BLaER1 (cell line): Measurements from ENCODE around the gene DRG1.
"Not testable (repeated sequence)": the region's sequence is repeated elsewhere in the genome, so short reads cannot be mapped to it uniquely, and the experiment has no call there.

Experiments used
- H3K27ac ChIP-seq: shearing (Covaris generic); formaldehyde crosslinking; 2 replicates; pipeline ENCODE4 v1.8.1; 2022
- H3K27me3 ChIP-seq: shearing (Covaris generic); formaldehyde crosslinking; 2 replicates; pipeline ENCODE4 v1.8.1; 2022
- H3K36me3 ChIP-seq: shearing (Covaris generic); formaldehyde crosslinking; 2 replicates; pipeline ENCODE4 v1.8.1; 2022
- H3K4me1 ChIP-seq: shearing (Covaris generic); formaldehyde crosslinking; 2 replicates; pipeline ENCODE4 v1.8.1; 2022
- H3K4me2 ChIP-seq: shearing (Covaris generic); formaldehyde crosslinking; 2 replicates; pipeline ENCODE4 v1.8.1; 2022
- H3K4me3 ChIP-seq: shearing (Covaris generic); formaldehyde crosslinking; 2 replicates; pipeline ENCODE4 v1.8.1; 2022
- H3K9ac ChIP-seq: shearing (Covaris generic); formaldehyde crosslinking; 2 replicates; pipeline ENCODE4 v1.8.1; 2022
- H3K9me3 ChIP-seq: shearing (Covaris generic); formaldehyde crosslinking; 2 replicates; pipeline ENCODE4 v1.8.1; 2022
- H4K20me1 ChIP-seq: shearing (Covaris generic); formaldehyde crosslinking; 2 replicates; pipeline ENCODE4 v1.8.1; 2022
- Cebpa-rat ChIP-seq: shearing (Covaris generic); IDR thresholded peaks from 2 replicates; pipeline ENCODE4 v1.8.1; 2022

The DRG1 gene

GRCh38 chr22:31465307-31465706 is 65.9 kb downstream of the DRG1 start:
- peaks cover 97% of the 10 kb centered on the region for H3K36me3 ChIP-seq
- H3K27ac ChIP-seq: no peak overlapping the region
- TF ChIP-seq Cebpa-rat: no peak
- no peak overlapping the region for H3K4me3 ChIP-seq
- H4K20me1 ChIP-seq: peaks cover 38% of the 10 kb centered on the region
- H3K27me3 ChIP-seq: no peaks in the 10 kb centered on the region
- no peak overlapping the region for H3K4me2 ChIP-seq
- H3K9me3 ChIP-seq: no peaks in the 10 kb centered on the region
- no peaks in the 10 kb centered on the region for H3K4me1 ChIP-seq
- H3K9ac ChIP-seq: no peak overlapping the region

GRCh38 chr22:31474743-31475142 is 75.3 kb downstream of the DRG1 start:
- no peaks in the 10 kb centered on the region for H3K9me3 ChIP-seq
- H3K27me3 ChIP-seq: no peaks in the 10 kb centered on the region
- no peak for TF ChIP-seq Cebpa-rat
- H3K36me3 ChIP-seq: peaks cover 88% of the 10 kb centered on the region
- H4K20me1 ChIP-seq: peaks cover 78% of the 10 kb centered on the region
- H3K27ac ChIP-seq: no peak overlapping the region
- no peaks in the 10 kb centered on the region for H3K4me1 ChIP-seq
- H3K4me2 ChIP-seq: no peak overlapping the region
- no peak overlapping the region for H3K9ac ChIP-seq
- H3K4me3 ChIP-seq: no peak overlapping the region

- H3K27me3 ChIP-seq: no peaks in the 10 kb centered on the region
- H3K4me1 ChIP-seq: no peaks in the 10 kb centered on the region
- H4K20me1 ChIP-seq: peaks cover 88% of the 10 kb centered on the region
- H3K9ac ChIP-seq: no peak overlapping the region
- no peak overlapping the region for H3K27ac ChIP-seq
- H3K36me3 ChIP-seq: peaks cover 88% of the 10 kb centered on the region
- TF ChIP-seq Cebpa-rat: no peak
- no peaks in the 10 kb centered on the region for H3K9me3 ChIP-seq
- no peak overlapping the region for H3K4me2 ChIP-seq
- H3K4me3 ChIP-seq: no peak overlapping the region
These were observed 76.4 kb downstream of the DRG1 start for GRCh38 chr22:31475800-31476199.

- H4K20me1 ChIP-seq: peaks cover 99% of the 10 kb centered on the region
- H3K27ac ChIP-seq: no peak overlapping the region
- no peak overlapping the region for H3K4me3 ChIP-seq
- H3K9ac ChIP-seq: no peak overlapping the region
- peaks cover 88% of the 10 kb centered on the region for H3K36me3 ChIP-seq
- no peak for TF ChIP-seq Cebpa-rat
- H3K9me3 ChIP-seq: no peaks in the 10 kb centered on the region
- H3K4me1 ChIP-seq: no peaks in the 10 kb centered on the region
- no peak overlapping the region for H3K4me2 ChIP-seq
- H3K27me3 ChIP-seq: no peaks in the 10 kb centered on the region
These were observed 77.9 kb downstream of the DRG1 start for GRCh38 chr22:31477329-31477728.

GRCh38 chr22:31481129-31481528 is 81.7 kb downstream of the DRG1 start:
- Histone ChIP-seq H3K27me3 (no peaks in the 10 kb centered on the region), H3K36me3 (peaks cover 98% of the 10 kb centered on the region), H3K4me3 (no peak overlapping the region)

GRCh38 chr22:31482470-31482869 is 83.1 kb downstream of the DRG1 start:
- not testable (repeated sequence) for H3K4me1 ChIP-seq, H3K4me2 ChIP-seq, H3K27ac ChIP-seq, H3K27me3 ChIP-seq, H3K4me3 ChIP-seq, H3K9me3 ChIP-seq, H3K9ac ChIP-seq
- Histone ChIP-seq H4K20me1 (peaks cover 86% of the 10 kb centered on the region), H3K36me3 (peaks cover 98% of the 10 kb centered on the region)

More at GRCh38 chr22:31481129-31481528, 81.7 kb downstream of the DRG1 start:
- Histone ChIP-seq H3K9me3 (no peaks in the 10 kb centered on the region), H3K4me2 (no peak overlapping the region), H4K20me1 (peaks cover 95% of the 10 kb centered on the region), H3K4me1 (no peaks in the 10 kb centered on the region), H3K9ac (no peak overlapping the region), H3K27ac (no peak overlapping the region)
- no peak for TF ChIP-seq Cebpa-rat
